ENCODE data around the gene TRMT5.
A peak's percentile ranks its signal among the peaks of the same experiment; 100 is the strongest.

The TRMT5 gene

DNA sequence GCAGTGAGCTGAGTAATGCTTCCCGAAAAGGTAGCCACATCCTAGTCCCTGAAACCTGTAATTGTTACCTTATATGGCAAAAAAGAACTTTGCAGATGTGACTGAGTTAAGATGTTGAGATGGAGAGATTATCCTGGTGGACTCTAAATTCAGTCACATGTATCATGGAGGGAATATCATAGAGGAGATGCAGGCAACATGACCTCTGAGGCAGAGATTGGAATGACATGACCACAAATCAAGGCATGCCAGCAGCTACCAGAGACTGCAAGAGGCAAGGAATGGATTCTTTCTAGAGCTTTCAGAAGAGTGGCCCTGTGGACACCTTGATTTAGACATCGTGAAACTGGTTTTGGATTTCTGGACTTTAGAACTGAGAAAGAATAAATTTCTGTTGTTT is 18.7 kb upstream of the TRMT5 start:
- H3K27ac ChIP-seq: no peak overlapping the region
- H3K4me3 ChIP-seq (ENCODE audit: low read depth, low read length): no peak overlapping the region
- DNase-seq: no peak
- no peaks in the 10 kb centered on the region for H3K9me3 ChIP-seq (ENCODE audit: severe bottlenecking)
- H3K36me3 ChIP-seq: no peaks in the 10 kb centered on the region
- TF ChIP-seq, protein P1, sequence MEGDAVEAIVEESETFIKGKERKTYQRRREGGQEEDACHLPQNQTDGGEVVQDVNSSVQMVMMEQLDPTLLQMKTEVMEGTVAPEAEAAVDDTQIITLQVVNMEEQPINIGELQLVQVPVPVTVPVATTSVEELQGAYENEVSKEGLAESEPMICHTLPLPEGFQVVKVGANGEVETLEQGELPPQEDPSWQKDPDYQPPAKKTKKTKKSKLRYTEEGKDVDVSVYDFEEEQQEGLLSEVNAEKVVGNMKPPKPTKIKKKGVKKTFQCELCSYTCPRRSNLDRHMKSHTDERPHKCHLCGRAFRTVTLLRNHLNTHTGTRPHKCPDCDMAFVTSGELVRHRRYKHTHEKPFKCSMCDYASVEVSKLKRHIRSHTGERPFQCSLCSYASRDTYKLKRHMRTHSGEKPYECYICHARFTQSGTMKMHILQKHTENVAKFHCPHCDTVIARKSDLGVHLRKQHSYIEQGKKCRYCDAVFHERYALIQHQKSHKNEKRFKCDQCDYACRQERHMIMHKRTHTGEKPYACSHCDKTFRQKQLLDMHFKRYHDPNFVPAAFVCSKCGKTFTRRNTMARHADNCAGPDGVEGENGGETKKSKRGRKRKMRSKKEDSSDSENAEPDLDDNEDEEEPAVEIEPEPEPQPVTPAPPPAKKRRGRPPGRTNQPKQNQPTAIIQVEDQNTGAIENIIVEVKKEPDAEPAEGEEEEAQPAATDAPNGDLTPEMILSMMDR (IDR thresholded peaks at IDR 0.05; ENCODE audit: low read depth, low read length): no peak
- no peaks in the 10 kb centered on the region for H3K27me3 ChIP-seq (ENCODE audit: insufficient read depth, low read depth, severe bottlenecking)

GRCh38 chr14:60998617-60999016 is 17.7 kb upstream of the TRMT5 start:
- TF ChIP-seq, protein P1 (IDR thresholded peaks at IDR 0.05; ENCODE audit: low read depth, low read length): no peak
- H3K9me3 ChIP-seq (ENCODE audit: severe bottlenecking): no peaks in the 10 kb centered on the region
- H3K27ac ChIP-seq: no peak overlapping the region
- no peak for DNase-seq
- H3K27me3 ChIP-seq (ENCODE audit: insufficient read depth, low read depth, severe bottlenecking): no peaks in the 10 kb centered on the region
- no peak overlapping the region for H3K4me3 ChIP-seq (ENCODE audit: low read depth, low read length)
- no peaks in the 10 kb centered on the region for H3K36me3 ChIP-seq

DNA sequence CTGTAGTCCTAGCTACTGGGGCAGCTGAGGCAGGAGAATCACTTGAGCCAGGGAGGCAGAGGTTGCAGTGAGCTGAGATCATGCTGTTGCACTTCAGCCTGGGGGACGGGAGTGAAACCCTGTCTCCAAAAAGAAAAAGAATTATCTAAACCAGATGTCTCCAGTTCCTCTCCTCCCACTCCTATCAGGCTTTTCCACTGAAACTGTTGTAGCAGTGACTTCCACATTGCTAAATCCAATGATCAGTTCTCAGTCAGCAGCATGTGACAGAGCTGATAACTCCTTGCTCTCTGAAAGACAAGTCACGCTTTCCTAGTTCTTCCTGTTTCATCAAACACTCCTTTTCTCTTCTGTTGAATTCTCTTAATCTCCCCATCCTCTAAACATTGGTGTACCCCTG is 8.7 kb upstream of the TRMT5 start:
- Histone ChIP-seq H3K27me3 (ENCODE audit: insufficient read depth, low read depth, severe bottlenecking) (no peaks in the 10 kb centered on the region), H3K9me3 (ENCODE audit: severe bottlenecking) (no peaks in the 10 kb centered on the region), H3K4me3 (ENCODE audit: low read depth, low read length) (no peak overlapping the region), H3K27ac (no peak overlapping the region), H3K36me3 (no peaks in the 10 kb centered on the region)
- no peak for DNase-seq
- TF ChIP-seq, protein P1 (IDR thresholded peaks at IDR 0.05; ENCODE audit: low read depth, low read length): no peak

GRCh38 chr14:60986500-60986899 is 5.6 kb upstream of the TRMT5 start:
- Histone ChIP-seq H3K4me3 (ENCODE audit: low read depth, low read length) (no peak overlapping the region), H3K9me3 (ENCODE audit: severe bottlenecking) (no peaks in the 10 kb centered on the region), H3K27ac (no peak overlapping the region), H3K27me3 (ENCODE audit: insufficient read depth, low read depth, severe bottlenecking) (no peaks in the 10 kb centered on the region), H3K36me3 (no peaks in the 10 kb centered on the region)
- TF ChIP-seq, protein P1 (IDR thresholded peaks at IDR 0.05; ENCODE audit: low read depth, low read length): no peak
- DNase-seq: no peak

GRCh38 chr14:60984196-60984595 is 3.3 kb upstream of the TRMT5 start:
- DNase-seq: no peak
- H3K36me3 ChIP-seq: no peaks in the 10 kb centered on the region
- no peak overlapping the region for H3K27ac ChIP-seq
- TF ChIP-seq, protein P1 (IDR thresholded peaks at IDR 0.05; ENCODE audit: low read depth, low read length): no peak
- no peak overlapping the region for H3K4me3 ChIP-seq (ENCODE audit: low read depth, low read length)
- H3K9me3 ChIP-seq (ENCODE audit: severe bottlenecking): no peaks in the 10 kb centered on the region
- no peaks in the 10 kb centered on the region for H3K27me3 ChIP-seq (ENCODE audit: insufficient read depth, low read depth, severe bottlenecking)

DNA sequence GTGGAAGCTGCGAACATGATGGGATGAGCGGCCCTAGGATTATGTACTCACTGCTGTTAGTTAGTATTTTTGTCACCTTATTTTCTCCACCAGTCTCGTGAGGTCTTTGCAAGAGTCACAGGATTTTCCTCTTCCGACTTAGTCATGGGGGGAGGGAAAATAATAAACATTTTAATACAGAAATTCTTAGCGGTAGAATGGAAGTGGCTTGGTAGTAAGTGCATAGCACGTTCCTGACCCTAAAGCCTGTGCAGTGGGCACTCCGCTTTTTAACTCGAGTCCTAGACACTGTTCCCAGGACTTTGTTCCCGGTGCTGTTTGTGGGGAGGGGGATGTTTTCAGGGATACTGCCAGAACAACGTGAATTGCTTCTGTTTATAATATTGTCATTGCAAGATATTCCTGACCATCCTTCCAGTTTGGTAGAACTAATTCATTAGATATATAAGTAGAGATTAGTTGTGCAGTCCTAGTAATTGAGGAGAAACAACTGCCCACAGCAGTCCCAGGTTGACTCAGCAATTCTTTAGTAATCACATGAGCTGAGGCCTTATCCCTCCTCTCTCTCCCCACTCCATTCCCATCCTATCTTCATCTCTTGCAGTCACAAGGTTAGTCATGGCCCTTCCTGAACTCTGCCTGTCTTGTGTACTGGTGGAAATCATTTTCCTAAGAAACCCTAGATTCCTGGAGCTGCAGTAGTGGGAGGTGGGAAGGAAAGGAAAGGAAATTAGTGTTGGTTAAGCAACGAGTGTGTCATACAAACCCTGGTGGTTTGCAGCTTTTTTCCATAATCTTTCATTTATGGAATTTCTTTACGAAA is 965 bp upstream of the TRMT5 start:
- Histone ChIP-seq H3K36me3 (peaks cover 10% of the 10 kb centered on the region), H3K27ac (no peak overlapping the region), H3K27me3 (ENCODE audit: insufficient read depth, low read depth, severe bottlenecking) (no peaks in the 10 kb centered on the region), H3K4me3 (ENCODE audit: low read depth, low read length) (peak overlapping the region; percentile 75), H3K9me3 (ENCODE audit: severe bottlenecking) (no peaks in the 10 kb centered on the region)
- TF ChIP-seq, protein P1 (IDR thresholded peaks at IDR 0.05; ENCODE audit: low read depth, low read length): no peak
- DNase-seq: no peak
